GM04503 (cell line): ENCODE measurements around the gene MEX3C.

Source experiments
- DNase-seq: peaks from one replicate; pipeline ENCODE4 v3.0.0-alpha.2; 2012; ENCODE audit warnings: low read depth

MEX3C gene

DNA sequence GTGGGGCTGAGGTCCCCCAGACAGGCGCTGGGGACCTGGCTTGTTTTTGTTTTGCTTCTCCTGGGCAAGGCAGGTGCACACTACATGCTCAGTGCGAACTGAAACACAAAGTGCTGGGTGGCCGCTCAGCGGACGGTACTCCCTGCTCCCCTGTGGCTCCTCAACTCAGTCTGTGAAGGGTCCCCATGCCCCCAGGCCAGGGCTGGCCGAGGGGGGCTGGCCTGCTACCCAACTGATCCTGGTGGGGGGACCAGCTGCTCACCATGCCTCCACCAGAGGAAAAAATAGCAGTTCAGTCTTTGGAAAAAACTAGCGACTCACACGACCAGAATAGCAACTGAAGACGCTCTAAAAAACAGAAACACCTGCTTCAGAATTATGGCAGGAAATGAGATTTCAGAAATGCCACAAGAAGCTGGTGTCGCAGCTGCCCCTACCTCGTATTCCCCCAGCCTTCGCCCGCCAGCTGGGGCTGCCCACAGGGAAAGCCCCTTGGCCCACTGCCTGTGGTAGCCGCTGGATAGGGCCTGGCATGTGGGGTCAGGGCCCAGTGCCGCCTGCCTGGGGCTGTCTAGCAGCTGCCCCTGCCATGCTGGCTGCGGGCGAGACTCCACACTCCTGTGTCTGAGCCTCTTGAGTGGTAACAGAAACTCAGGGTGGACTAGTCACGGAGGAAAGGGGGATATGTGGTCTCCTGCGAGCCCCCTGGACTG, 43.7 kb downstream of the MEX3C start:
- DNase-seq, result no peak

GRCh38 chr18:51151568-51152511, 45.6 kb downstream of the MEX3C start:
- DNase-seq, result no peak

GRCh38 chr18:51151185-51151567, 46.3 kb downstream of the MEX3C start:
- no peak for DNase-seq

DNA sequence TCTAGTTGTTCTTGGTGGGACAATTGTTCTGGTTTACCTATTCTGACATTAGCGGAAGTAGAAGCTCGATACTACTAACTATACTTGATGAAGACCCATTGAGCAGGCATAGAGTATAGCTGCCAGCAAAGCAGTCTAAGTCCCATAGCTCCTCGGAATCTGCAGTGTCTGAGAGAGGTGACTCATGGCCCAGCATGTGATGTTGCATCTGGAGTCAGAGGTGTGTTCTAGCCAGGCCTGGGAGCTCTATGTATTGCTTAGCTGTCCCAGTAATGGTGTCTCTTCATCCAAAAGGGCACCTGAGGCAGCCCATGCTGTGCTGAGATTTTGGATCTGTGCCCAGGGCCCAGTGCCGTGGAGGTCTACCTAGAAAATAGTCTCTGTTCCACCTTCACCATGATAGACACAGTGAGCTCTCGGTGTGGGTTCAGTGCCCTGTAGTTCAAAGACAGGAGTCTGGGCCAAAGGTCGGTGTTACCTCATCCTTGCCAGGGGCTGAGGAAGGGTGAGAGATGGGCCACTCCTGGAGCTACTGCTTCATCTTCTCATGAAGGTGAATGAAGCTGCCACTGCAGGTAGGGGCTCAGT, 47.3 kb downstream of the MEX3C start:
- peak; percentile 9 for DNase-seq

DNA sequence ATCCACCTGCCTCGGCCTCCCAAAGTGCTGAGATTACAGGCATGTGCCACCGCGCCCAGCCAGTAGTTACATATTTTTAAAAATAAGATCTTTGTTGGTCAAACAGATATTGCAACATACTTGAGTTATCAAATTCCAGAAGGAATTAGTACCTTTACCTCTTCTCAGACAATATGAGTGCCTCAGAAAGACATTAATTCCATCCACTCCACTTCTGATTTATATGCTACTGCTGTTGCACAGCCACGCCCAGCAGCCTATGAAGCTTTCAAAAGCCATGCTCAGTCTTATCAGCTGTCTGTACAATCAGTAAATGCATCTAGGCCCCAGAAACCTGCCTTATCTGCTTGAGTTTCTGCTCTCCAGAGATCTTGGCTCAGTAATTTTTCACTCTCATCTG, 47.8 kb downstream of the MEX3C start:
- no peak for DNase-seq

DNA sequence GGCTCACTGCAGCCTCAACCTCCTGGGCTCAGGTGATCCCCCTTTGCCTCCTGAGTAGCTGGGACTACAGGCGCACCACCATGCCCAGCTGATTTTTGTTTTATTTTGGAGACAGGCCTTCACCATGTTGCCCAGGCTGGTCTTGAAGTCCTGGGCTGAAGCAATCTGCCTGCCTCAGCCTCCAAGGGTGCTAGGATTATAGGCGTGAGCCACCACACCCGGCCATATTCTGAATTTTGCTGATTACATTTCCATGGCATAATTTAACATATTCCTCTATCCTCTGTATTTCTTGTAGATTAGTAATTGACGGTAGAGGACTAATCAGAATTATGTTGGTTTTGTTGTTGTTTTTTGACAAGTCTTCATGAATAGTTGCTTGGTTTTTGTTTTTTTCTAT, 50.6 kb downstream of the MEX3C start:
- no peak for DNase-seq

- no peak for DNase-seq
These were observed 58.5 kb downstream of the MEX3C start for GRCh38 chr18:51138936-51139335.

- DNase-seq, result no peak
These were observed 59.6 kb downstream of the MEX3C start for GRCh38 chr18:51137891-51138290.

GRCh38 chr18:51137026-51137729, 60.3 kb downstream of the MEX3C start:
- no peak for DNase-seq

GRCh38 chr18:51135795-51136194, 61.7 kb downstream of the MEX3C start:
- DNase-seq, result no peak

DNA sequence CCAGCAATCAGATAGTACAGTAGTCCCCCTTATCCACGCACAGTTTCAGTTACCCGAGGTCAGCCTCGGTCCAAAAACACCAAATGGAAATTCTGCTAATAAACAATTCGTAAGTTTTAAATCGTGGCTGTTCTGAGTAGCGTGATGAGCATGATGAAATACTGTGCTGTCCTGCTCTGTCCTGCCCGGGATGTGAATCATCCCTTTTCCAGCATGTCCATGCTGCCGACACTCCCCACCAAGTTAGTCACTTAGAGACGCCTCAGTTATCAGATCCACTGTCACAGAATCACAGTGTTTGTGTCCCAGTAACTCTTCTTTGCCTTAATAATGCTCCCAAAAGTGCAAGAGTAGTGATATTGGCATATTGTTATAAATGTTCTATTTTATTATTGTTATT, 62.1 kb downstream of the MEX3C start:
- DNase-seq, result no peak

- no peak for DNase-seq
These were observed 62.8 kb downstream of the MEX3C start for GRCh38 chr18:51134721-51135120.

DNA sequence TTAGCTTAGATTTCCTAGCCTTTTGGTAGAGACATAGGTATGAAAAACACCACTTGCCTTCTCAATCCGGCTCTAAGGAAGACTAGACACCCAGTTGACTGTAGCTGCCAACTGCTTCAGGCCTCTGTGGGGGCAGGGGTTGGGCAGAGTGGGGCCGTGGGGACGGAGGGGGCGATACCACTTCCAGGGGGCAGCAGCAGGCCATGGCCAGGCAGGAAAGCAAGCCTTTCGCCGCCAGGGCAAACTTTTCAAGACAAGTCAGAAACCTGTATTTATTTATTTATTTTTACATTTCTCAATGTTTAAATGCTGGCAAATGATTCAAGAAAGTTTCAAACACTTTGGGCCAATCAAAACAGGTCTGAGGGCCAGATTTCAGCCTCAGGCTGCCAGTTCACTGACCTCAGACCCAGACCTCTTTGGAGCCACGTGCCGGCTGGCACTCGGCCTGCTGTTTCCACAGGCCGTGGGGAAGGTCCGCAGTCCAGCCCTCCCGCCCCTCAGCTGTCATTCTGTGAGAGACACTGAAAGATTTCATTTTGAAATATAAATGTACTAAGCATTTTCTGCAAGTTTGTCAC, 63.8 kb downstream of the MEX3C start:
- no peak for DNase-seq

- DNase-seq, result no peak
These were observed 65.1 kb downstream of the MEX3C start for GRCh38 chr18:51132256-51132935.

GRCh38 chr18:51128533-51128932, 68.9 kb downstream of the MEX3C start:
- no peak for DNase-seq

DNA sequence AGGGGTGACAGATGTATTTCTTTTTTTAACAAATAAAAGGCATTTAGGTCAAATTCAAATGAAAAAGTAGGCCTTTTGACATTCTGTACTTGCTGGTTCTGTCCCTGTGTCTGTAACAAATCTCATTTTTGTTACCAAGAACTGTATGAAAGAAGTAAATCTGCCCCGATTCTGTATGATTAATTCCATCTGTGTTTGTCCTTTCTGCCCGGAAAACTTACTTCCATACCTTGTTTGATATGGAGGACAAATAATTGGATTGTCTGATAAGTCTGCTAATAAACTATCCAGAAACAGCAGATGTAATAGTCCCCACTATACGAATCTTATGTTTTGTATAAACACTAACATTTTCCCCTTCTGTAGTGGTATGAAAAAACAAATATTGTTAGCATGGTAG, 69.8 kb downstream of the MEX3C start:
- DNase-seq, result no peak

DNA sequence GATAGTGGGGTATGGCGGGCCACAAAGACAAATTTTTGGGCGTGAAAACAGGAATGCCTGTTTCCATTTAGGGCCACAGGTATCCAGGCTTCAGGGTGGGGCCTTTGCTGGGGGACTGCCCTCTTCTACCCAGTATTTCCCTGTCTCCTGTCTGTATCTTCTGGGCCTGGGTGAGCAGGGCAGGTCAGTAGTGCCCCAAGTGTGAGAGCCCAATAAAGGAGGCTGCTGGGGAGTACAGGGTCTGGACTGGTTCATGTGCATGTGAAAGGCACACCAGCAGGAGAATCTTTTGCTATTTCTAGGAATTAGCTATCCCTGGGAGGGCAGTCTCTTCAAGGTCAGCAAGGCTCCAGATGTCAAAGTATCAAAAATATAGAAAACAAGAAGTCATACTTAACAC, 71.5 kb downstream of the MEX3C start:
- no peak for DNase-seq
